Left kidney (tissue), 2 donors: ENCODE measurements around the gene DUSP16. TPM values are rescaled to one million over a fixed set of nuclear protein-coding genes. Genes with fewer than 3 reads are reported as not detected.

Source experiments
- DNase-seq: peaks from one replicate; pipeline ENCODE4 v3.0.0-alpha.2; 2013
- polyA plus RNA-seq: library from polyadenylated mRNA; unstranded; fragments of 120-200 nt; gene quantifications from one replicate; pipeline ENCODE4 v1.2.1, GENCODE V29; 2013; ENCODE audit not compliant: insufficient read length

DUSP16 gene
- polyA plus RNA-seq, 1 donor, result 26.9 TPM

GRCh38 chr12:12441843-12442461, 120.7 kb downstream of the DUSP16 start:
- DNase-seq, result no peak

GRCh38 chr12:12441429-12441807, 121.2 kb downstream of the DUSP16 start:
- DNase-seq, result no peak

- no peak for DNase-seq
These were observed 121.8 kb downstream of the DUSP16 start for GRCh38 chr12:12440784-12441428.

GRCh38 chr12:12439636-12440035, 123.0 kb downstream of the DUSP16 start:
- no peak for DNase-seq

GRCh38 chr12:12436831-12437345, 125.8 kb downstream of the DUSP16 start:
- DNase-seq, result no peak

GRCh38 chr12:12433203-12433731, 129.4 kb downstream of the DUSP16 start:
- no peak for DNase-seq

GRCh38 chr12:12432364-12432763, 130.3 kb downstream of the DUSP16 start:
- DNase-seq, result no peak

GRCh38 chr12:12428961-12429657, 133.6 kb downstream of the DUSP16 start:
- DNase-seq, result no peak

- no peak for DNase-seq
These were observed 134.6 kb downstream of the DUSP16 start for GRCh38 chr12:12428047-12428446.

GRCh38 chr12:12427568-12427967, 135.1 kb downstream of the DUSP16 start:
- no peak for DNase-seq

GRCh38 chr12:12425616-12426015, 137.0 kb downstream of the DUSP16 start:
- no peak for DNase-seq

GRCh38 chr12:12425001-12425400, 137.7 kb downstream of the DUSP16 start:
- no peak for DNase-seq

Other genes starting within 250 kb of the DUSP16 start
- 33.1 TPM for gene MANSC1, start 212.6 kb downstream of the DUSP16 start, polyA plus RNA-seq
- 9.0 TPM for gene BORCS5, start 205.8 kb downstream of the DUSP16 start, polyA plus RNA-seq
- 35.3 TPM for gene CREBL2, start 49.0 kb upstream of the DUSP16 start, polyA plus RNA-seq
- gene GPR19, start 133.3 kb upstream of the DUSP16 start, polyA plus RNA-seq, result 1.5 TPM
- gene CDKN1B, start 154.5 kb upstream of the DUSP16 start, polyA plus RNA-seq, result 61.6 TPM
- gene APOLD1, start 222.8 kb upstream of the DUSP16 start, polyA plus RNA-seq, result 12.1 TPM